ENCODE measurements around the gene LIPT2. TPM values are rescaled to one million over a fixed set of nuclear protein-coding genes. Genes with fewer than 3 reads are reported as not detected.
"Not testable (repeated sequence)": the region's sequence is repeated elsewhere in the genome, so short reads cannot be mapped to it uniquely, and the experiment has no call there.

LIPT2 gene
- 10 to 100 TPM in 1 of 4 donors, 1 to 10 TPM in 3; 5.1 to 10.6 (median 7.6) TPM for total RNA-seq

GRCh38 chr11:74492974-74493790, at the start of gene LIPT2:
LIPT2 (minus strand) TSS chr11:74493724; CDS start chr11:74493703, 21 bp downstream.
- H3K27me3 ChIP-seq: no peaks in the 10 kb centered on the region
- peak within 1 kb of the TSS; percentile 72 for H3K4me3 ChIP-seq
- H3K9me3 ChIP-seq: no peaks in the 10 kb centered on the region
- DNase-seq (ENCODE audit: low spot score in 2 of 2): peak; percentile 97 to 98
- peak within 1 kb of the TSS; percentile 98 for H3K27ac ChIP-seq
- TF ChIP-seq POLR2A (IDR thresholded peaks at IDR 0.05): peak in 1 of 2 donors; percentile 67
- TF ChIP-seq CTCF (IDR thresholded peaks at IDR 0.05): no peak
- no peak for TF ChIP-seq EP300 (IDR thresholded peaks at IDR 0.05)
- TF ChIP-seq POLR2AphosphoS5 (IDR thresholded peaks at IDR 0.05): peak in 2 of 3 donors; percentile 25 to 54
- no peaks in the 10 kb centered on the region for H3K36me3 ChIP-seq
- under 1% methylated on average over 48 of the region's 94 CpGs for WGBS
- H3K4me1 ChIP-seq: peaks cover 15% of the 10 kb centered on the region

- TF ChIP-seq CTCF (IDR thresholded peaks at IDR 0.05) (no peak), EP300 (IDR thresholded peaks at IDR 0.05) (no peak), POLR2A (IDR thresholded peaks at IDR 0.05) (no peak), POLR2AphosphoS5 (IDR thresholded peaks at IDR 0.05) (no peak)
- Histone ChIP-seq H3K27me3 (no peaks in the 10 kb centered on the region), H3K4me1 (no peaks in the 10 kb centered on the region), H3K27ac (no peak overlapping the region), H3K4me3 (no peak overlapping the region), H3K9me3 (peaks cover 3% of the 10 kb centered on the region), H3K36me3 (no peaks in the 10 kb centered on the region)
- no peak for DNase-seq (ENCODE audit: low spot score in 2 of 2)
- WGBS: 95% methylated on average over 6 of the region's 10 CpGs
Measured at GRCh38 chr11:74541466-74541865, 47.9 kb upstream of the LIPT2 start.

- TF ChIP-seq POLR2A (IDR thresholded peaks at IDR 0.05): no peak
- no peak for TF ChIP-seq POLR2AphosphoS5 (IDR thresholded peaks at IDR 0.05)
- H3K27me3 ChIP-seq: no peaks in the 10 kb centered on the region
- 97% methylated on average over 9 of the region's 9 CpGs for WGBS
Measured at GRCh38 chr11:74540270-74540669, 46.7 kb upstream of the LIPT2 start.

GRCh38 chr11:74538680-74539079, 45.2 kb upstream of the LIPT2 start:
- H3K9me3 ChIP-seq: no peaks in the 10 kb centered on the region
- no peaks in the 10 kb centered on the region for H3K27me3 ChIP-seq
- no peaks in the 10 kb centered on the region for H3K4me1 ChIP-seq
- no peaks in the 10 kb centered on the region for H3K36me3 ChIP-seq
- no peak overlapping the region for H3K27ac ChIP-seq
- H3K4me3 ChIP-seq: no peak overlapping the region
- DNase-seq (ENCODE audit: low spot score in 2 of 2): no peak
- TF ChIP-seq POLR2A (IDR thresholded peaks at IDR 0.05): no peak
- TF ChIP-seq CTCF (IDR thresholded peaks at IDR 0.05): no peak
- no peak for TF ChIP-seq POLR2AphosphoS5 (IDR thresholded peaks at IDR 0.05)
- no peak for TF ChIP-seq EP300 (IDR thresholded peaks at IDR 0.05)

More at GRCh38 chr11:74540270-74540669, 46.7 kb upstream of the LIPT2 start:
- Histone ChIP-seq H3K4me1 (no peaks in the 10 kb centered on the region), H3K27ac (no peak overlapping the region), H3K4me3 (no peak overlapping the region), H3K9me3 (peaks cover 3% of the 10 kb centered on the region), H3K36me3 (no peaks in the 10 kb centered on the region)
- DNase-seq (ENCODE audit: low spot score in 2 of 2): no peak

- WGBS: 77% methylated on average over 14 of the region's 14 CpGs
- no peak for DNase-seq (ENCODE audit: low spot score in 2 of 2)
- Histone ChIP-seq H3K36me3 (no peaks in the 10 kb centered on the region), H3K4me3 (no peak overlapping the region), H3K27me3 (no peaks in the 10 kb centered on the region), H3K27ac (no peak overlapping the region), H3K4me1 (peaks cover 10% of the 10 kb centered on the region), H3K9me3 (no peaks in the 10 kb centered on the region)
- no peak for TF ChIP-seq POLR2AphosphoS5 (IDR thresholded peaks at IDR 0.05)
- no peak for TF ChIP-seq EP300 (IDR thresholded peaks at IDR 0.05)
- TF ChIP-seq POLR2A (IDR thresholded peaks at IDR 0.05): no peak
- TF ChIP-seq CTCF (IDR thresholded peaks at IDR 0.05): no peak
Measured at GRCh38 chr11:74535371-74536160, 42.0 kb upstream of the LIPT2 start.

GRCh38 chr11:74534946-74535275, 41.4 kb upstream of the LIPT2 start:
- H3K4me3 ChIP-seq; H3K4me1 ChIP-seq; DNase-seq (ENCODE audit: low spot score in 2 of 2); H3K9me3 ChIP-seq; H3K36me3 ChIP-seq; H3K27me3 ChIP-seq; H3K27ac ChIP-seq: not testable (repeated sequence)
- 85% methylated on average over 10 of the region's 10 CpGs for WGBS
